Ascending aorta (tissue), 2 donors: ENCODE measurements around the gene CACNA2D3. TPM values are rescaled to one million over a fixed set of nuclear protein-coding genes. Genes with fewer than 3 reads are reported as not detected.

Experiments used
- DNase-seq, 2 donors: peaks; one replicate each; pipeline ENCODE4 v3.0.0-alpha.2; 2019; ENCODE audit warnings: low spot score in 2 of 2
- H3K27ac ChIP-seq, 2 donors: fragments of 200-600 bp; sonication (generic); one replicate each; pipeline ENCODE4 v1.5.1; 2016 to 2017; ENCODE audit warnings: mild to moderate bottlenecking in 1 of 2
- H3K27me3 ChIP-seq: fragments of 200-600 bp; sonication (generic); one replicate; pipeline ENCODE4 v1.5.1; 2017
- H3K36me3 ChIP-seq, 2 donors: fragments of 200-600 bp; sonication (generic); one replicate each; pipeline ENCODE4 v1.5.1; 2016
- H3K4me1 ChIP-seq, 2 donors: fragments of 200-600 bp; sonication (generic); one replicate each; pipeline ENCODE4 v1.5.1; 2016 to 2017; ENCODE audit warnings: mild to moderate bottlenecking in 1 of 2
- H3K4me3 ChIP-seq, 2 donors: fragments of 200-600 bp; sonication (generic); one replicate each; pipeline ENCODE4 v1.5.1; 2016 to 2017; ENCODE audit warnings: mild to moderate bottlenecking in 1 of 2
- H3K9me3 ChIP-seq, 2 donors: fragments of 200-600 bp; sonication (generic); one replicate each; pipeline ENCODE4 v1.5.1; 2016
- intact Hi-C: fragments of 100-400 bp; cut with DNase I; formaldehyde crosslinking; loops from one replicate; pipeline ENCODE4 v1.15.1; 2023
- total RNA-seq: library from RNA; depleted of rRNA; stranded (reverse); fragments of >200 nt; gene quantifications from one replicate; pipeline ENCODE4 v1.1.0, GENCODE V29; 2016
- TF ChIP-seq, protein P1 (sequence below), 3 experiments: fragments of 200-600 bp in 2 of 3; fragments of 450-650 bp in 1 of 3; sonication (generic) in 2 of 3; IDR thresholded peaks; one replicate each; pipeline ENCODE4 v1.5.1; 2016 to 2019; ENCODE audit warnings: antibody characterized with exemption in 3 of 3, mild to moderate bottlenecking in 1 of 3, moderate library complexity in 1 of 3

CACNA2D3 gene
- total RNA-seq, 1 donor from 2014 or later, result not detected

GRCh38 chr3:54085936-54086335, 36.4 kb upstream of the CACNA2D3 start:
- H3K27ac ChIP-seq, result no peak overlapping the region

DNA sequence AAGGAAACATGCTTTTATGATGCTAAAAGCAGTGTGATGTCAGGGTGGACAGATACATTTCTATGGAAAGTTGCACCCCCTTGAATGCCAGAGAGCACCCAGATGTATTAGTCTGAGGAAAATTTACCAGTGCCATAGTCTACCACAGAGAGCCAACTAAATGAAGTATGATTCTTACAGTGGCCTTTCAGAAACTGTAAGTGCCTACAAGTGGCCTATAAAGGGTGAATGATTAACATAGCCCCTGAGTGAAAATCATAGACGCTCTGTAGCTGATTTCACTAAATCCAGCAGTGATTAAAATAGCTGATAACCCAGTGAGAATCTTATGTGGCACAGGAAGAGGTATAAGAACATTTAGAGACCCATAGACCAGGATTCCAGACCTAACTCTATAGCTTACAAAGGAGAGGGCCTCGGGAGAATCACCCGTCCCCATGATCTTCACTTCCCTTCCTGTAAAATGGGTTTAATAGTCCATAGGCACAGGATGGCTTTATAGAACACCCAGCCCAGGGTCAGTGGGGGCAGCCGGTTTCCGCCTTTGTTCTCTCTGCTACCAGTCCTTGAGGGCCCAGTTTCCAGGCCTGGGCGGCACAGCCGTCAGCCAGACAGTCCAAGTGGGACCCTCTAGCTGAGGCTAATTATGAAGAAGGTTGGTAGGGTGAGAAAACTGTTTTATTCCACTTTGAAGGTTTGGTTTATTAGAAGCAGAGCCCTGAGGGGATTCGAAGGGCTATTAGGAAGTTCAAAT, 35.5 kb upstream of the CACNA2D3 start:
- no peak overlapping the region for H3K4me3 ChIP-seq
- no peaks in the 10 kb centered on the region for H3K36me3 ChIP-seq
- TF ChIP-seq, protein P1, sequence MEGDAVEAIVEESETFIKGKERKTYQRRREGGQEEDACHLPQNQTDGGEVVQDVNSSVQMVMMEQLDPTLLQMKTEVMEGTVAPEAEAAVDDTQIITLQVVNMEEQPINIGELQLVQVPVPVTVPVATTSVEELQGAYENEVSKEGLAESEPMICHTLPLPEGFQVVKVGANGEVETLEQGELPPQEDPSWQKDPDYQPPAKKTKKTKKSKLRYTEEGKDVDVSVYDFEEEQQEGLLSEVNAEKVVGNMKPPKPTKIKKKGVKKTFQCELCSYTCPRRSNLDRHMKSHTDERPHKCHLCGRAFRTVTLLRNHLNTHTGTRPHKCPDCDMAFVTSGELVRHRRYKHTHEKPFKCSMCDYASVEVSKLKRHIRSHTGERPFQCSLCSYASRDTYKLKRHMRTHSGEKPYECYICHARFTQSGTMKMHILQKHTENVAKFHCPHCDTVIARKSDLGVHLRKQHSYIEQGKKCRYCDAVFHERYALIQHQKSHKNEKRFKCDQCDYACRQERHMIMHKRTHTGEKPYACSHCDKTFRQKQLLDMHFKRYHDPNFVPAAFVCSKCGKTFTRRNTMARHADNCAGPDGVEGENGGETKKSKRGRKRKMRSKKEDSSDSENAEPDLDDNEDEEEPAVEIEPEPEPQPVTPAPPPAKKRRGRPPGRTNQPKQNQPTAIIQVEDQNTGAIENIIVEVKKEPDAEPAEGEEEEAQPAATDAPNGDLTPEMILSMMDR (IDR thresholded peaks at IDR 0.05), result no peak
- H3K27ac ChIP-seq, result no peak overlapping the region
- H3K4me1 ChIP-seq, result no peaks in the 10 kb centered on the region
- DNase-seq, result no peak
- intact Hi-C loops, result no loop called here
- no peaks in the 10 kb centered on the region for H3K27me3 ChIP-seq
- H3K9me3 ChIP-seq, result no peaks in the 10 kb centered on the region

More at GRCh38 chr3:54085936-54086335, 36.4 kb upstream of the CACNA2D3 start:
- H3K27me3 ChIP-seq, result no peaks in the 10 kb centered on the region
- intact Hi-C loops, result no loop called here
- TF ChIP-seq, protein P1 (IDR thresholded peaks at IDR 0.05), result no peak
- H3K4me3 ChIP-seq, result no peak overlapping the region
- H3K36me3 ChIP-seq, result no peaks in the 10 kb centered on the region
- no peak for DNase-seq
- H3K9me3 ChIP-seq, result no peaks in the 10 kb centered on the region
- H3K4me1 ChIP-seq, result no peaks in the 10 kb centered on the region

GRCh38 chr3:54087581-54088410, 34.6 kb upstream of the CACNA2D3 start:
- no peak overlapping the region for H3K27ac ChIP-seq
- no peaks in the 10 kb centered on the region for H3K4me1 ChIP-seq
- no peaks in the 10 kb centered on the region for H3K36me3 ChIP-seq
- no peaks in the 10 kb centered on the region for H3K27me3 ChIP-seq
- H3K9me3 ChIP-seq, result no peaks in the 10 kb centered on the region
- intact Hi-C loops, result no loop called here
- DNase-seq, result no peak
- no peak overlapping the region for H3K4me3 ChIP-seq
- TF ChIP-seq, protein P1 (IDR thresholded peaks at IDR 0.05), result no peak

DNA sequence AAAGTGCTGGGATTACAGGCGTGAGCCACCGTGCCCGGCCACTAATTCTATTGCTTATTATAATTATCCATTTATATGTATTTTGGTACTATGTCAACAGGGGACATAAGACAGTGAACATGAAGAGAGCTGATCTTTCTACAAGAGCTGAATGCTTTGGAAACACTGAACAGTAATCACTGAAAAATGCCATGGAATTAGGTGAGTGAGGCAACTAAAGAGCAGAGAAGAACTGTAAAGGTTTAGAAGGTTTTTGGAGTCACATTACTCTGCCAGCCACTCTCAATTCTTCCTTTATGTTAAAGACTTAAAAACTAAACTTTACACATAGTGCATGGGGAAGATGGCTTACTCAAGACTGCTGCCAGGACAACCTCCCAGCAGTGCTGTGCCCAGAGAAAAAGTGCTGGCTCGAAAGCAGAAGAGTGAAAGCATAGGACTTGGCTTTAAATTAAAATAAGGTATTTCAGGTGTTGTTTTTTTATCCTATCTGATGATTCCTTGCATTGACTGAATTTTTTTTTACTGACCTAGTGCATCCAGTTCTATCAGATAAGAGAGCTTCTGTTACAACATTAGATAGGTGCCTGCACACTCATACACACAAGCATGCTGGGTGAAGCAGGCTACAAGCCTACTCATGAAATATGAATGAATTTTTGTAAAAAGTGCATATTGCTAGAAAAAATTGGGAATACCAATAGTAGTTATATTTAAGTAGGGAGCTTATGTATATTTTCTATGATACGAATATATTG, 28.7 kb upstream of the CACNA2D3 start:
- no peaks in the 10 kb centered on the region for H3K27me3 ChIP-seq
- DNase-seq, result no peak
- H3K4me3 ChIP-seq, result no peak overlapping the region
- intact Hi-C loops, result no loop called here
- TF ChIP-seq, protein P1 (IDR thresholded peaks at IDR 0.05), result no peak
- no peak overlapping the region for H3K27ac ChIP-seq
- no peaks in the 10 kb centered on the region for H3K36me3 ChIP-seq
- H3K9me3 ChIP-seq, result no peaks in the 10 kb centered on the region
- H3K4me1 ChIP-seq, result no peaks in the 10 kb centered on the region

DNA sequence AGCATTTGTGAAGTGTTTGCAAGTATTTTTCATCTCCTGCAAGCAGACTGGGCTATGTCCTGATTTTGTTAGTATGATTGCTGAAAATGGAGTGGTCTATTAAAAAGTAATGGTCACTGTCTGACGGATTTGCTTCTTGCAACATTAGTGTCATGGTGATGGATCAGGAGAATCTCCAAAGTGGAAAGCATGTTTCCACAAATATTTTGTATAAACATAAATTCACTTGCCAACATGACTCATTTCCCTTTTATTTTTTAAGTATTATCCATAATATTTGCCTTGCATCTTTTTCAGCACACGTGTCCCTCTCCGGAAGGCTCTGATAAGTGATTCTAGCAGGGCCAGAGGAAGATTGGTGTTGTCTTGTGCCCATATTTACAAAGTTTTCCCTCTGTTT, 27.4 kb upstream of the CACNA2D3 start:
- TF ChIP-seq, protein P1 (IDR thresholded peaks at IDR 0.05), result no peak
- Histone ChIP-seq H3K4me3 (no peak overlapping the region), H3K36me3 (no peaks in the 10 kb centered on the region), H3K9me3 (no peaks in the 10 kb centered on the region), H3K27ac (no peak overlapping the region), H3K27me3 (no peaks in the 10 kb centered on the region), H3K4me1 (no peaks in the 10 kb centered on the region)
- no peak for DNase-seq
- intact Hi-C loops, result no loop called here
